HEK293 (cell line): Measurements from ENCODE around the gene KRTDAP.

Source experiments
- CTCF ChIA-PET: fragments of 350-600 bp; formaldehyde crosslinking; extraction: SDS; loops from one replicate; lab custom pipeline; 2021; ENCODE audit warnings: antibody characterized with exemption; lab: Yijun Ruan, JAX
- POLR2A ChIA-PET: fragments of 300-600 bp; formaldehyde crosslinking; extraction: SDS; loops from one replicate; lab custom pipeline; 2020; ENCODE audit warnings: antibody characterized with exemption, inconsistent platforms; lab: Yijun Ruan, JAX
- H3K27ac ChIP-seq: fragments of 200-500 bp; sonication (Bioruptor generic); 2 replicates; pipeline ENCODE4 v1.5.1; 2014; ENCODE audit warnings: low read depth, low read length, control low read depth, inconsistent platforms; ENCODE audit errors: extremely low read depth
- H3K36me3 ChIP-seq, 2 experiments: fragments of 200-500 bp in 1 of 2; sonication (Bioruptor generic) in 1 of 2; 1 replicate in 1 of 2; 2 replicates in 1 of 2; pipeline ENCODE4 v1.5.1; 2014 to 2017; ENCODE audit warnings: inconsistent platforms in 2 of 2, low read length in 2 of 2; ENCODE audit not compliant: control insufficient read depth in 2 of 2, insufficient read depth in 1 of 2
- H3K4me1 ChIP-seq: fragments of 200-500 bp; sonication (Bioruptor generic); 2 replicates; pipeline ENCODE4 v1.5.1; 2014; ENCODE audit warnings: mild to moderate bottlenecking, low read length, inconsistent platforms; ENCODE audit not compliant: control insufficient read depth, insufficient read depth
- H3K4me3 ChIP-seq: 2 replicates; pipeline ENCODE4 v1.5.1; 2011; ENCODE audit warnings: low read depth, mild to moderate bottlenecking, control low read depth, low read length, moderate library complexity
- H3K9me3 ChIP-seq: fragments of 200-500 bp; sonication (Bioruptor generic); 2 replicates; pipeline ENCODE4 v1.5.1; 2014; ENCODE audit warnings: low read depth, low read length, inconsistent platforms; ENCODE audit not compliant: control insufficient read depth, insufficient read depth
- GLIS2 ChIP-seq: fragments of 450-650 bp; formaldehyde crosslinking; IDR thresholded peaks from 2 replicates; pipeline ENCODE4 v1.5.1; 2016; ENCODE audit warnings: missing biosample characterization, missing genetic modification characterization
- KLF8 ChIP-seq: fragments of 450-650 bp; formaldehyde crosslinking; IDR thresholded peaks from 2 replicates; pipeline ENCODE4 v1.5.1; 2016; ENCODE audit warnings: missing biosample characterization, missing genetic modification characterization
- ZBTB21 ChIP-seq: fragments of 450-650 bp; formaldehyde crosslinking; IDR thresholded peaks from 2 replicates; pipeline ENCODE4 v1.5.1; 2017; ENCODE audit warnings: missing biosample characterization, missing genetic modification characterization
- ZNF146 ChIP-seq: fragments of 450-650 bp; formaldehyde crosslinking; IDR thresholded peaks from 2 replicates; pipeline ENCODE4 v1.5.1; 2016; ENCODE audit warnings: missing biosample characterization, missing genetic modification characterization
- ZNF19 ChIP-seq: fragments of 450-650 bp; formaldehyde crosslinking; IDR thresholded peaks from 2 replicates; pipeline ENCODE4; 2016; ENCODE audit warnings: missing biosample characterization, missing genetic modification characterization, low read depth
- ZNF211 ChIP-seq: fragments of 450-650 bp; formaldehyde crosslinking; IDR thresholded peaks from 2 replicates; pipeline ENCODE4 v1.5.1; 2016; ENCODE audit warnings: low read depth, missing biosample characterization, missing genetic modification characterization
- ZNF521 ChIP-seq: fragments of 450-650 bp; formaldehyde crosslinking; IDR thresholded peaks from 2 replicates; pipeline ENCODE4 v1.5.1; 2017; ENCODE audit warnings: missing biosample characterization, mild to moderate bottlenecking, missing genetic modification characterization
- ZNF629 ChIP-seq: fragments of 450-650 bp; formaldehyde crosslinking; IDR thresholded peaks from 2 replicates; pipeline ENCODE4 v1.5.1; 2017; ENCODE audit warnings: missing biosample characterization, missing genetic modification characterization
- ZNF660 ChIP-seq: fragments of 450-650 bp; IDR thresholded peaks from 2 replicates; pipeline ENCODE4 v1.5.1; 2018; ENCODE audit warnings: missing biosample characterization, mild to moderate bottlenecking, missing genetic modification characterization
- ZNF785 ChIP-seq: fragments of 450-650 bp; formaldehyde crosslinking; IDR thresholded peaks from 2 replicates; pipeline ENCODE4 v1.5.1; 2016; ENCODE audit warnings: missing biosample characterization, missing genetic modification characterization
- ZSCAN16 ChIP-seq: fragments of 450-650 bp; formaldehyde crosslinking; IDR thresholded peaks from 2 replicates; pipeline ENCODE4 v1.5.1; 2016; ENCODE audit warnings: missing biosample characterization, missing genetic modification characterization
- TF ChIP-seq, protein P1 (sequence below): fragments of 450-650 bp; formaldehyde crosslinking; IDR thresholded peaks from 2 replicates; pipeline ENCODE4 v1.5.1; 2016; ENCODE audit warnings: missing biosample characterization, missing genetic modification characterization
- TF ChIP-seq, protein P2 (sequence below): fragments of 450-650 bp; formaldehyde crosslinking; IDR thresholded peaks from 2 replicates; pipeline ENCODE4 v1.5.1; 2016; ENCODE audit warnings: missing biosample characterization, missing genetic modification characterization
- TF ChIP-seq, protein P3 (sequence below): fragments of 450-650 bp; formaldehyde crosslinking; IDR thresholded peaks from 2 replicates; pipeline ENCODE4 v1.5.1; 2016; ENCODE audit warnings: missing biosample characterization, missing genetic modification characterization, low read depth
- TF ChIP-seq, protein P4 (sequence below): fragments of 450-650 bp; formaldehyde crosslinking; IDR thresholded peaks from 2 replicates; pipeline ENCODE4 v1.5.1; 2016; ENCODE audit warnings: missing biosample characterization, missing genetic modification characterization, borderline replicate concordance

KRTDAP gene

DNA sequence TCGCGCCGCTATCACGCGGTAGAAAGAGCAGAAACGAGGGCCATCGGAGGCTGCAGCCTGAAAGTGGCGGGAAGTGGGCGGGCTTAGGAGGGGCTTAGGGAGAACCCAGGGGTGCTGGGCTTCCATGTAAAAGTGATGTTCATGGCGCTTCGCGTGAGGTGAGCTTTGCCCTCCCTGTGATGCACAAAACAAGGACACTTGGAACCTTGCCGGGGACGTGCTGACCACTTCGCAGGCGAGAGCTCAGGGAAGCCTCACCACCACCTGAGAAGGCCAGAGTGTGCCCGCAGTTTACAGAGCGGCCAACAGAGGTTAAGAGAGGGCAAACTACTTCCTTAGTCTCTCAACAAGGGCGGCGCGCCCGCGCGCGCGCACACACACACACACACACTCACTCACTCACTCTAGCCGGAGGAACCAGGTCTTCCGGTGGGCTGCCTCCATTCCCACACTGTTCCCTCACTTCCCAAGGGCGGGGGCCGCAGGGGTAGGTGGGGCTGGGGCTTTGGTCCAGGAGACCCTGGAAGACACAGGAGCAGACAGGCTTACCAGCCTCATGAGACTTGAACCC lies 43.6 kb upstream of the KRTDAP start:
- TF ChIP-seq ZNF521 (tag by site-specific recombination): no peak
- TF ChIP-seq ZNF660 (tag by site-specific recombination): no peak
- TF ChIP-seq ZSCAN16 (tag by site-specific recombination): no peak
- peak; percentile 30; the same call in 1 of the 2 replicates for TF ChIP-seq GLIS2
- TF ChIP-seq ZNF785 (tag by site-specific recombination): no peak
- TF ChIP-seq ZNF146 (tag by site-specific recombination): no peak
- TF ChIP-seq, protein P1, sequence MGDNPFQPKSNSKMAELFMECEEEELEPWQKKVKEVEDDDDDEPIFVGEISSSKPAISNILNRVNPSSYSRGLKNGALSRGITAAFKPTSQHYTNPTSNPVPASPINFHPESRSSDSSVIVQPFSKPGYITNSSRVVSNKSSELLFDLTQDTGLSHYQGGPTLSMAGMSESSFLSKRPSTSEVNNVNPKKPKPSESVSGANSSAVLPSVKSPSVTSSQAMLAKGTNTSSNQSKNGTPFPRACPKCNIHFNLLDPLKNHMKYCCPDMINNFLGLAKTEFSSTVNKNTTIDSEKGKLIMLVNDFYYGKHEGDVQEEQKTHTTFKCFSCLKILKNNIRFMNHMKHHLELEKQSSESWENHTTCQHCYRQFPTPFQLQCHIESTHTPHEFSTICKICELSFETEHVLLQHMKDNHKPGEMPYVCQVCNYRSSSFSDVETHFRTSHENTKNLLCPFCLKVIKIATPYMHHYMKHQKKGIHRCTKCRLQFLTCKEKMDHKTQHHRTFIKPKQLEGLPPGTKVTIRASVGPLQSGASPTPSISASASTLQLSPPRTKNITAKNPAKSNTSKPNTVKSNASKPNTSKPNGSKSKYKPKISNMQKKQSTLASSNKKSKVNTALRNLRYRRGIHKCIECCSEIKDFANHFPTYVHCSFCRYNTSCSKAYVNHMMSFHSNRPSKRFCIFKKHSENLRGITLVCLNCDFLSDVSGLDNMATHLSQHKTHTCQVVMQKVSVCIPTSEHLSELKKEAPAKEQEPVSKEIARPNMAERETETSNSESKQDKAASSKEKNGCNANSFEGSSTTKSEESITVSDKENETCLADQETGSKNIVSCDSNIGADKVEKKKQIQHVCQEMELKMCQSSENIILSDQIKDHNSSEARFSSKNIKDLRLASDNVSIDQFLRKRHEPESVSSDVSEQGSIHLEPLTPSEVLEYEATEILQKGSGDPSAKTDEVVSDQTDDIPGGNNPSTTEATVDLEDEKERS (tag by site-specific recombination): no peak
- no peak for TF ChIP-seq KLF8
- ChIA-PET CTCF (interaction anchor here (0.6 to 2.6 kb wide), 2 partner anchors 19 to 23 kb away, joined by 3 to 12 read pairs; no protein-coding TSS in a partner anchor), POLR2A (interaction anchor here (1.8 kb wide), 1 partner anchor 23 kb away, joined by 7 read pairs; no protein-coding TSS in a partner anchor)
- peaks cover 0 to 12% of the 10 kb centered on the region in 2 experiments; a peak in 1 of 3 replicates for H3K36me3 ChIP-seq
- H3K4me3 ChIP-seq: no peak overlapping the region
- H3K27ac ChIP-seq: no peak overlapping the region
- no peaks in the 10 kb centered on the region for H3K9me3 ChIP-seq
- H3K4me1 ChIP-seq: peaks cover 6% of the 10 kb centered on the region; the same call in 1 of the 2 replicates

DNA sequence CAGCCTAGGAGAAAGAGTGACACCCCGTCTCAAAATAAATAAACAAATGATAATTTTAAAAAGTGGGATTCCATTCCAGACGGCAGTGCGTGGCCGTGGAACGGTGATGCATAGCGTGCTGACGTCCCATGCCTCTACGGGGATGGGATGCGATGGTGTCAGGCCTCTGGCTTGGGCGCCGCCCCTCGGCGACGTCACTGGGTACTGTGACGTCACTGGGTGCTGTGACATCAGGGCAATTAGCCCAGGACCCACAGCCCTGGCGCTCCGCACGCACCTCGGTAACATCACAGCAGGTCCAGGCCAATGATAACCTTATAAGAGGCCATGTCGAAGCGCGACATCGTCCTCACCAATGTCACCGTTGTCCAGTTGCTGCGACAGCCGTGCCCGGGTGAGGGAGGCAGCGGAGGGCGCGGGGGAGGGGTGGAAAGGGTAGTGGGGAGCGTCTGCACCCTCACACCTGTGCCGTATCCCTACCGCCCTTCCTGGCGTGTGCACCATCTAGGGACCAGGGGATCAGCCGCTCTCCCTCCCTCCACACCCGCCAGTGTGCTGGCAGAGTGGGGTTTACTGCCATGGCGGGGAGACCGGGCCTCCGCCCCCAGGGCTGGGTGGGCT lies 43.0 kb upstream of the KRTDAP start, which contains the start of gene GAPDHS:
GAPDHS (plus strand) TSS at position 256 of the 621 bp plus-strand sequence; CDS start at position 328, 72 bp downstream.
- Histone ChIP-seq H3K27ac (peak within 1 kb of the TSS; percentile 16; the same call in 1 of the 2 replicates), H3K9me3 (no peaks in the 10 kb centered on the region), H3K36me3 (peaks cover 0 to 10% of the 10 kb centered on the region in 2 experiments; a peak in 1 of 3 replicates), H3K4me1 (peaks cover 6% of the 10 kb centered on the region; the same call in 1 of the 2 replicates), H3K4me3 (no peak within 1 kb of the TSS)
- TF ChIP-seq, protein P2, sequence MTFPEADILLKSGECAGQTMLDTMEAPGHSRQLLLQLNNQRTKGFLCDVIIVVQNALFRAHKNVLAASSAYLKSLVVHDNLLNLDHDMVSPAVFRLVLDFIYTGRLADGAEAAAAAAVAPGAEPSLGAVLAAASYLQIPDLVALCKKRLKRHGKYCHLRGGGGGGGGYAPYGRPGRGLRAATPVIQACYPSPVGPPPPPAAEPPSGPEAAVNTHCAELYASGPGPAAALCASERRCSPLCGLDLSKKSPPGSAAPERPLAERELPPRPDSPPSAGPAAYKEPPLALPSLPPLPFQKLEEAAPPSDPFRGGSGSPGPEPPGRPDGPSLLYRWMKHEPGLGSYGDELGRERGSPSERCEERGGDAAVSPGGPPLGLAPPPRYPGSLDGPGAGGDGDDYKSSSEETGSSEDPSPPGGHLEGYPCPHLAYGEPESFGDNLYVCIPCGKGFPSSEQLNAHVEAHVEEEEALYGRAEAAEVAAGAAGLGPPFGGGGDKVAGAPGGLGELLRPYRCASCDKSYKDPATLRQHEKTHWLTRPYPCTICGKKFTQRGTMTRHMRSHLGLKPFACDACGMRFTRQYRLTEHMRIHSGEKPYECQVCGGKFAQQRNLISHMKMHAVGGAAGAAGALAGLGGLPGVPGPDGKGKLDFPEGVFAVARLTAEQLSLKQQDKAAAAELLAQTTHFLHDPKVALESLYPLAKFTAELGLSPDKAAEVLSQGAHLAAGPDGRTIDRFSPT: peak; percentile 78
- TF ChIP-seq KLF8 (0 out of 2 replicates have a peak, but pooled peaks have one; percentile 18), ZNF19 (tag by site-specific recombination) (no peak), ZNF629 (tag by site-specific recombination) (peak; percentile 98), ZBTB21 (tag by site-specific recombination) (peak; percentile 93), ZNF211 (tag by site-specific recombination) (no peak)
- TF ChIP-seq, protein P3, sequence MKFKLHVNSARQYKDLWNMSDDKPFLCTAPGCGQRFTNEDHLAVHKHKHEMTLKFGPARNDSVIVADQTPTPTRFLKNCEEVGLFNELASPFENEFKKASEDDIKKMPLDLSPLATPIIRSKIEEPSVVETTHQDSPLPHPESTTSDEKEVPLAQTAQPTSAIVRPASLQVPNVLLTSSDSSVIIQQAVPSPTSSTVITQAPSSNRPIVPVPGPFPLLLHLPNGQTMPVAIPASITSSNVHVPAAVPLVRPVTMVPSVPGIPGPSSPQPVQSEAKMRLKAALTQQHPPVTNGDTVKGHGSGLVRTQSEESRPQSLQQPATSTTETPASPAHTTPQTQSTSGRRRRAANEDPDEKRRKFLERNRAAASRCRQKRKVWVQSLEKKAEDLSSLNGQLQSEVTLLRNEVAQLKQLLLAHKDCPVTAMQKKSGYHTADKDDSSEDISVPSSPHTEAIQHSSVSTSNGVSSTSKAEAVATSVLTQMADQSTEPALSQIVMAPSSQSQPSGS (tag by site-specific recombination): peak; percentile 93
- TF ChIP-seq, protein P4, sequence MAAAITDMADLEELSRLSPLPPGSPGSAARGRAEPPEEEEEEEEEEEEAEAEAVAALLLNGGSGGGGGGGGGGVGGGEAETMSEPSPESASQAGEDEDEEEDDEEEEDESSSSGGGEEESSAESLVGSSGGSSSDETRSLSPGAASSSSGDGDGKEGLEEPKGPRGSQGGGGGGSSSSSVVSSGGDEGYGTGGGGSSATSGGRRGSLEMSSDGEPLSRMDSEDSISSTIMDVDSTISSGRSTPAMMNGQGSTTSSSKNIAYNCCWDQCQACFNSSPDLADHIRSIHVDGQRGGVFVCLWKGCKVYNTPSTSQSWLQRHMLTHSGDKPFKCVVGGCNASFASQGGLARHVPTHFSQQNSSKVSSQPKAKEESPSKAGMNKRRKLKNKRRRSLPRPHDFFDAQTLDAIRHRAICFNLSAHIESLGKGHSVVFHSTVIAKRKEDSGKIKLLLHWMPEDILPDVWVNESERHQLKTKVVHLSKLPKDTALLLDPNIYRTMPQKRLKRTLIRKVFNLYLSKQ (tag by site-specific recombination): no peak
- ChIA-PET CTCF (interaction anchor here (2.6 kb wide), 1 partner anchor 23 kb away, joined by 12 read pairs; no protein-coding TSS in a partner anchor), POLR2A (no interaction called here)
